ENCODE results near the gene NMNAT1. TPM values are rescaled to one million over a fixed set of nuclear protein-coding genes. Genes with fewer than 3 reads are reported as not detected.
"Not testable (repeated sequence)": the region's sequence is repeated elsewhere in the genome, so short reads cannot be mapped to it uniquely, and the experiment has no call there.

Gene NMNAT1
- total RNA-seq, 2 donors from 2014 or later = 4.6 to 4.7 TPM

DNA sequence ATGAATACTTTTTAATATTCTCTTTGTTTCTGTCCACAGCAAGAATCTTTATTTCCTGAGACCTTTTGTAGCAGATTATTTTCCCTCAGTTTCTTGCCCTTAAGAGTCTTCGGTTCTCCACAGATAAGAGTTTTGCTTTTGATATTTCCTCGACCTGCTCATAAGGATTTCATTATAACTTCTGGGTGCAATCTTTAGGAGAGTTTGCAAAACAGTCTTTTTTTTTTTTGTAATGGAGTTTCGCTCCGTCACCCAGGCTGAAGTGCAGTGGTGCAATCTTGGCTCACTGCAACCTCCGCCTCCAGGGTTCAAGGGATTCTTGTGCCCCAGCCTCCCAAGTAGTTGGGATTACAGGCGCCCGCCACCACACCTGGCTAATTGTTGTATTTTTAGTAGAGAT, 79.4 kb downstream of the NMNAT1 start:
- no peak for TF ChIP-seq CTCF (IDR thresholded peaks at IDR 0.05)

DNA sequence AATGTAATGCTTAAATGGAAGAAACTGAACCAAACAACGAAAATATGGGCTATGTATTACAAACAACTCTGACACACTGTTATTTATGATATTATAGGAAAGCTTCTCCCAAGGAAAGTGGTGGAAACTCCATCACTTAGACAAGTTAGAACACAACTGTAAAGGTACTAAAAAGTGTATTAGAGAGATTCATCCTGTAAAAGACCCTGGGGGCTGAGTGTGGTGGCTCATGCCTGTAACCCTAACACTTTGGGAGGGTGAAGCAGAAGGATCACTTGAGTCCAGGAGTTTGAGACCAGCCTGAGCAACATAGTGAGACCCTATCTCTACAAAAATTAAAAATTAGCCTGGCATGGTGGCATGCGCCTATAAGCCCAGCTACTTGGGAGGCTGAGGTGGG, 82.1 kb downstream of the NMNAT1 start:
- peaks cover 3% of the 10 kb centered on the region for H3K9me3 ChIP-seq
- H3K4me1 ChIP-seq (ENCODE audit: control insufficient read depth in 1 of 2, low read depth in 2 of 2) = no peaks in the 10 kb centered on the region
- H3K36me3 ChIP-seq = no peaks in the 10 kb centered on the region
- H3K27ac ChIP-seq = no peak overlapping the region
- no peak overlapping the region for H3K4me3 ChIP-seq
- no peak for TF ChIP-seq CTCF (IDR thresholded peaks at IDR 0.05)
- DNase-seq (ENCODE audit: low spot score) = no peak
- no peaks in the 10 kb centered on the region for H3K27me3 ChIP-seq (replicated peaks; ENCODE audit: insufficient read depth)
- no peak for ATAC-seq (ENCODE audit: insufficient number of reproducible peaks, low FRiP score, low read depth)

More for the DNA sequence above, 79.4 kb downstream of the NMNAT1 start:
- Histone ChIP-seq H3K27ac (no peak overlapping the region), H3K9me3 (peaks cover 3% of the 10 kb centered on the region), H3K4me1 (ENCODE audit: control insufficient read depth in 1 of 2, low read depth in 2 of 2) (no peaks in the 10 kb centered on the region), H3K27me3 (replicated peaks; ENCODE audit: insufficient read depth) (no peaks in the 10 kb centered on the region), H3K36me3 (no peaks in the 10 kb centered on the region), H3K4me3 (no peak overlapping the region)
- DNase-seq (ENCODE audit: low spot score) (no peak), ATAC-seq (ENCODE audit: insufficient number of reproducible peaks, low FRiP score, low read depth) (no peak)

DNA sequence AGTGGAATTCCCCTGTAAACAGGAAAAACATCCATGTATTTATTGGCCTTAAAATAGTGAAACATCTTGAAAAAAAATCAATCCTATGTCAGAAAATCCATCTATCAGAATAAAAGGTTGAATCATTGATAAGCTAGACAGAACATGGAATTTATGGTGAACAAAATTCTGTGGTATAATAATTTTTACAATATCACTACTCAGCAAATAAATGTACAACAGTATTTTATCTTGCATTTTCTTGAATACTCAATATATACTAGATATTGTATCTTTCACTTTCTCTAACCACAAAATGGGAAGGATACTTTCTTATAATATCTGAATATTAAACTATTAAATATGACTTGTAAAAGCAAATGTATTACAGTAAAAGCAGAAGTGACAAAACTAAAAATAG, 83.8 kb downstream of the NMNAT1 start:
- no peak for DNase-seq (ENCODE audit: low spot score)
- TF ChIP-seq CTCF (IDR thresholded peaks at IDR 0.05) = no peak
- H3K4me1 ChIP-seq (ENCODE audit: control insufficient read depth in 1 of 2, low read depth in 2 of 2) = peaks cover 2 to 8% of the 10 kb centered on the region in 2 donors
- ATAC-seq (ENCODE audit: insufficient number of reproducible peaks, low FRiP score, low read depth) = no peak
- H3K36me3 ChIP-seq = no peaks in the 10 kb centered on the region
- H3K27ac ChIP-seq = no peak overlapping the region
- no peaks in the 10 kb centered on the region for H3K27me3 ChIP-seq (replicated peaks; ENCODE audit: insufficient read depth)
- peaks cover 3% of the 10 kb centered on the region for H3K9me3 ChIP-seq
- H3K4me3 ChIP-seq = no peak overlapping the region

GRCh38 chr1:10028956-10029500, 85.8 kb downstream of the NMNAT1 start:
- not testable (repeated sequence) for H3K4me3 ChIP-seq; H3K36me3 ChIP-seq; H3K27me3 ChIP-seq (replicated peaks; ENCODE audit: insufficient read depth); H3K9me3 ChIP-seq; H3K27ac ChIP-seq; ATAC-seq (ENCODE audit: insufficient number of reproducible peaks, low FRiP score, low read depth); H3K4me1 ChIP-seq (ENCODE audit: control insufficient read depth in 1 of 2, low read depth in 2 of 2); DNase-seq (ENCODE audit: low spot score)

DNA sequence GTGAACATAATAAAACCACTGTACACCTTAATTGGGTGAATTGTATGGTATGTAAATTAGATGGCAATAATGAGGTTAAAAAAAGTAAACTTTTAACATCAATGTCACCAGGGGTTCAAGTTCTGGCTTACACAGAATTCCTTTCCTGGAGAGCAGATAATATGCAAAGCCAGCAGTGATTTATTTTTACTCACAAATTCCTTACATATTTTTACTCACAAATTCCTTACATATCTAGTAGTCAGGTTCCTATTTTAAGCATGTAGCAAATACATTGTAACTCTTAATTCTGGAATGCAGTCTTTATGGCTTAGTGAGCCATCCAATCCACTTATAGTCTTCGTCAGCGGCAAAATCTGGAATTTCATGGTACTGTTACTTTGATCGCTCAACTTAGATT, 88.2 kb downstream of the NMNAT1 start:
- Histone ChIP-seq H3K4me3 (no peak overlapping the region), H3K4me1 (ENCODE audit: control insufficient read depth in 1 of 2, low read depth in 2 of 2) (peaks cover 2 to 22% of the 10 kb centered on the region in 2 donors), H3K27ac (no peak overlapping the region), H3K27me3 (replicated peaks; ENCODE audit: insufficient read depth) (no peaks in the 10 kb centered on the region), H3K9me3 (no peaks in the 10 kb centered on the region), H3K36me3 (no peaks in the 10 kb centered on the region)
- TF ChIP-seq CTCF (IDR thresholded peaks at IDR 0.05) = no peak
- DNase-seq (ENCODE audit: low spot score) (no peak), ATAC-seq (ENCODE audit: insufficient number of reproducible peaks, low FRiP score, low read depth) (no peak)
